OCI-LY7 (cell line): Measurements from ENCODE around the gene MPPED2.

Experiments used
- CTCF ChIP-seq: fragments of 200-600 bp; sonication (generic); conservative IDR thresholded peaks from 2 replicates; pipeline ENCODE4 v1.5.1; 2014; ENCODE audit warnings: mild to moderate bottlenecking, antibody characterized with exemption, low read length, moderate library complexity, mixed read lengths
- EZH2phosphoT487 ChIP-seq: fragments of 200-600 bp; sonication (generic); IDR thresholded peaks from 2 replicates; pipeline ENCODE4 v1.6.1; 2018; ENCODE audit warnings: low read depth, borderline replicate concordance, mild to moderate bottlenecking, mixed run types, antibody characterized with exemption, low read length, moderate library complexity, mixed read lengths

- TF ChIP-seq CTCF (no peak), EZH2phosphoT487 (no peak)
Measured at GRCh38 chr11:30481330-30481729, 104.8 kb downstream of the MPPED2 start.
